Measurements from ENCODE around the gene SLC12A9.
A peak's percentile ranks its signal among the peaks of the same experiment; 100 is the strongest.

Gene SLC12A9

GRCh38 chr7:100867776-100868485, 15.4 kb downstream of the SLC12A9 start:
- no peaks in the 10 kb centered on the region for H3K36me3 ChIP-seq (replicated peaks; ENCODE audit: insufficient read depth, low read length)
- H3K79me2 ChIP-seq (ENCODE audit: low read length) = no peaks in the 10 kb centered on the region
- no peaks in the 10 kb centered on the region for H3K9me2 ChIP-seq (replicated peaks; ENCODE audit: insufficient read depth, low read length)
- no peak overlapping the region for H2AFZ ChIP-seq (ENCODE audit: low read length)
- no peaks in the 10 kb centered on the region for H3K9me3 ChIP-seq (replicated peaks; ENCODE audit: insufficient read depth, low read length)
- no peak overlapping the region for H3K27ac ChIP-seq (ENCODE audit: low read length)
- H4K20me1 ChIP-seq (ENCODE audit: insufficient read depth, low read length) = no peaks in the 10 kb centered on the region
- H3K4me1 ChIP-seq (ENCODE audit: low read length) = no peaks in the 10 kb centered on the region
- no peaks in the 10 kb centered on the region for H3F3A ChIP-seq (ENCODE audit: insufficient read depth, low read length)
- no peak for DNase-seq
- H3K27me3 ChIP-seq (replicated peaks; ENCODE audit: insufficient read depth, low read length) = no peaks in the 10 kb centered on the region
- no peak overlapping the region for H3K4me2 ChIP-seq (ENCODE audit: low read depth, low read length)
- TF ChIP-seq CTCF (IDR thresholded peaks at IDR 0.05; ENCODE audit: low read length) (no peak), EZH2 (optimal IDR thresholded peaks at IDR 0.05; ENCODE audit: low read depth, low read length) (no peak), EZH2phosphoT487 (IDR thresholded peaks at IDR 0.05; ENCODE audit: low read length) (no peak)
- H3K9ac ChIP-seq (ENCODE audit: low read length) = peak overlapping the region; percentile 44; the same call in 1 of the 2 replicates
- H3K4me3 ChIP-seq (ENCODE audit: low read length) = peak overlapping the region; percentile 29; the same call in 1 of the 2 replicates

GRCh38 chr7:100873599-100874299, 21.2 kb downstream of the SLC12A9 start:
- DNase-seq = no peak
- peaks cover 38% of the 10 kb centered on the region for H3K79me2 ChIP-seq (ENCODE audit: low read length)
- H3K27me3 ChIP-seq (replicated peaks; ENCODE audit: insufficient read depth, low read length) = no peaks in the 10 kb centered on the region
- no peaks in the 10 kb centered on the region for H3K36me3 ChIP-seq (replicated peaks; ENCODE audit: insufficient read depth, low read length)
- no peaks in the 10 kb centered on the region for H3K9me2 ChIP-seq (replicated peaks; ENCODE audit: insufficient read depth, low read length)
- H3K9ac ChIP-seq (ENCODE audit: low read length) = no peak overlapping the region
- no peak overlapping the region for H3K27ac ChIP-seq (ENCODE audit: low read length)
- 0 out of 2 replicates have a peak, but pooled peaks cover 3% of the 10 kb centered on the region for H3F3A ChIP-seq (ENCODE audit: insufficient read depth, low read length)
- H4K20me1 ChIP-seq (ENCODE audit: insufficient read depth, low read length) = no peaks in the 10 kb centered on the region
- no peaks in the 10 kb centered on the region for H3K9me3 ChIP-seq (replicated peaks; ENCODE audit: insufficient read depth, low read length)
- peak overlapping the region; percentile 92 for H2AFZ ChIP-seq (ENCODE audit: low read length)
- H3K4me1 ChIP-seq (ENCODE audit: low read length) = peaks cover 11% of the 10 kb centered on the region; the same call in 1 of the 2 replicates
- no peak for TF ChIP-seq CTCF (IDR thresholded peaks at IDR 0.05; ENCODE audit: low read length)
- TF ChIP-seq EZH2phosphoT487 (IDR thresholded peaks at IDR 0.05; ENCODE audit: low read length) = no peak
- no peak for TF ChIP-seq EZH2 (optimal IDR thresholded peaks at IDR 0.05; ENCODE audit: low read depth, low read length)
- H3K4me3 ChIP-seq (ENCODE audit: low read length) = no peak overlapping the region
- no peak overlapping the region; the same call in 1 of the 2 replicates for H3K4me2 ChIP-seq (ENCODE audit: low read depth, low read length)

- Histone ChIP-seq H3K9me3 (replicated peaks; ENCODE audit: insufficient read depth, low read length) (no peaks in the 10 kb centered on the region), H3K4me3 (ENCODE audit: low read length) (peak overlapping the region; percentile 97), H3K36me3 (replicated peaks; ENCODE audit: insufficient read depth, low read length) (no peaks in the 10 kb centered on the region), H3K9ac (ENCODE audit: low read length) (peak overlapping the region; percentile 96; the same call in 1 of the 2 replicates), H3K4me1 (ENCODE audit: low read length) (peaks cover 11% of the 10 kb centered on the region; the same call in 1 of the 2 replicates), H3K9me2 (replicated peaks; ENCODE audit: insufficient read depth, low read length) (no peaks in the 10 kb centered on the region), H4K20me1 (ENCODE audit: insufficient read depth, low read length) (no peaks in the 10 kb centered on the region), H3K27me3 (replicated peaks; ENCODE audit: insufficient read depth, low read length) (no peaks in the 10 kb centered on the region), H3F3A (ENCODE audit: insufficient read depth, low read length) (0 out of 2 replicates have a peak, but pooled peaks cover 3% of the 10 kb centered on the region), H2AFZ (ENCODE audit: low read length) (peak overlapping the region; percentile 92), H3K27ac (ENCODE audit: low read length) (no peak overlapping the region), H3K79me2 (ENCODE audit: low read length) (peaks cover 43% of the 10 kb centered on the region), H3K4me2 (ENCODE audit: low read depth, low read length) (peak overlapping the region; percentile 70)
- no peak for DNase-seq
- no peak for TF ChIP-seq CTCF (IDR thresholded peaks at IDR 0.05; ENCODE audit: low read length)
- no peak for TF ChIP-seq EZH2phosphoT487 (IDR thresholded peaks at IDR 0.05; ENCODE audit: low read length)
- TF ChIP-seq EZH2 (optimal IDR thresholded peaks at IDR 0.05; ENCODE audit: low read depth, low read length) = no peak
These were observed 21.7 kb downstream of the SLC12A9 start for GRCh38 chr7:100874300-100874576.

Measured in MM.1S (cell line).